ENCODE results near the gene MPPED2.

Gene MPPED2

DNA sequence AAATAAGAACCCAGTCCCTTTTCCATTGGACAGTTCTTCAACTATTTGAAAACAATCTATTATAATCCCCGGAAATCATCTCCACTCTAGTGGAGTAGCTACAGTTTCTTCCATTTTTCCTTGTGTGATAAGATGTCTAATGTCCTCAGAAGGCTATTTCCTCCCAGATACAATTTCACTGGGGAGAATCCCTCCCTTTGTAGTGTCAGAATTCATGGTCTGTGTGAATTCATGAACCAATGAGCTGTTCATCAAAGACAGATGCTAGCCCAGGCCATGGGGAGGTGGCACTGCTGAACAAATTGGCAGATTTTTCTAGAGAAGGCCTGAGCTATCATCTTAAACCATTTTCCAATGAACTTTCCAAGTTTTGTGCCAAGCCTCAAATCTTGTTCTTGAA is 45.4 kb downstream of the MPPED2 start:
- no peak for DNase-seq
- intact Hi-C loops (cut with DNase I), result no loop called here

- intact Hi-C loops (cut with DNase I), result no loop called here
- no peak for DNase-seq
Measured at GRCh38 chr11:30538251-30538650, 47.9 kb downstream of the MPPED2 start.

DNA sequence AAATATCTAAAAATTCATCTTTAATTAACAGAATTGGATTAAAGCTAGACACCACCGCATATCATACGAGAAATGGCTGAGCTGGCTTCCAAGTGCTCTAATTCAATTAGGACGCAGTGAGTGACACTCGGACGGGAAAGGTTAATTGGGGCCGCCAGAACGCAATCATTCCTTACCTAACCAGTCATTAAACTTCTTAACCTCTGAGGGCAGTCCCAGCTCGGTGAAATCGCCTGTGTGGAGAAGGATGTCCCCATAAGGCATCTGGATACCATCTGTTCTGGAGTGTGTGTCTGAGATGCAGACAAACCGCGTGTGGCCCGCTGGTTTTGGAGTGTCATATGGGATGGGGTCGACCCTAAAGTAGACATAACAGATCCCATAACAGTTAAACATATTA is 50.3 kb downstream of the MPPED2 start:
- intact Hi-C loops (cut with DNase I), result no loop called here
- peak in 1 of 10 donors; percentile 43 for DNase-seq

DNA sequence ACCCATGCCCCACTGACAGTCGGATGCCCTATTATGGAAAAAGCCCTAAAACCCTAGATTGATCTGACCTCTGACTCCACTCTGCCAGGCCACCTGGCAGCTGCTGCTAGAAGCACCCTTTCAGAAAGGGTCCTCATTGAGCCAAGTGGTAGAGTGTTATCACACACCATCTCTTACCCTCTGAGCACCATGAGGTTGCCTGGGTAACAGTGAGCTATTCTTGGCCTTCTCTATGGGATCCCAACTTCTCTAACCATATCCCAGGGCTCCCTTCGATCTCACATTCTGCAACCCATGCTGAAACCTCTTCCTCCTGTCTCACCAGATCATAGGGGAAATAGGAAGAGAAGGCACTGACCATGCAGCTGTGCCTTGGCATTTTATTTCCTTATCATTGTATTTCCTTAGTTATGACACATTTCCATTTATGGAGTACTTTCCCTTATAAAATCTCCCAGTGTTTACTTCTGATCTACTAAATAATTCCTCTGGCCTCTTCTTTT is 52.7 kb downstream of the MPPED2 start:
- DNase-seq, result no peak
- intact Hi-C loops (cut with DNase I), result no loop called here

- intact Hi-C loops (cut with DNase I), result no loop called here
- peak in 1 of 10 donors; percentile 48 for DNase-seq
Measured at GRCh38 chr11:30527566-30527965, 58.6 kb downstream of the MPPED2 start.

- no peak for DNase-seq
- intact Hi-C loops (cut with DNase I), result no loop called here
Measured at GRCh38 chr11:30526558-30526957, 59.6 kb downstream of the MPPED2 start.

DNA sequence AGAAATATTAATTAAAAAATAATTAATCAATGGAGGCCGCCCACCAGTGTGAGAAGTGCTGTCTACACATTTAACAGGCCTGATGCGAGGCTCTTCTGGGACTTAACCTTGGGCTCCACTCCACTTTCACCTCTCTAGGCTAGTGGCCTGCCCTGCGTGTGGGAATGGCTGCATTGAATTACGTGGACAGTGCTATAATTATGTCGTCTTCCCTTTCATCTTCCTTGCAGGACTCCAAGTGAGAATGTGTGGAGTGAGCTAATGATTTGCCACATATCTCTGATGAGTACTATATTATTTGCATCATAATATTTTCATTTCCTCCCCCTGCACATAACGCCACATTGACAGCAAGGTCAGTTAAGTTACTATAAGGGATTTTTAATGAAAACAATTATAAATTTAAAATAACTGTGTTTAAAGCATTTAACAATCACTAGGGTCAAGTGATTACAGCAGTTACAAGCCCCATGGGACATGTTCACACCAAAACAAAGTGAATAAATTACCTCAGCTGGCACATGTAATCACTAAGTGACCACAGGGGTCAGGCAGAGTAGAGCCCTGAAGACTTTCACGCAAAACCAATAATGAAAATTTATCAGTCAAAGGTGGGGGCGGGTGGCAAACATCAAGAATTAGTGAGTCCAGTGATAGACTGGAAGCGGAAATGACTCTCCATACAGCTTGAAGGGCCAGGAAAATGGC is 63.5 kb downstream of the MPPED2 start:
- no peak for DNase-seq

GRCh38 chr11:30521297-30522071 is 64.7 kb downstream of the MPPED2 start:
- no peak for DNase-seq
- intact Hi-C loops (cut with DNase I), result no loop called here

More for the DNA sequence above, 63.5 kb downstream of the MPPED2 start:
- intact Hi-C loops (cut with DNase I), result no loop called here

DNA sequence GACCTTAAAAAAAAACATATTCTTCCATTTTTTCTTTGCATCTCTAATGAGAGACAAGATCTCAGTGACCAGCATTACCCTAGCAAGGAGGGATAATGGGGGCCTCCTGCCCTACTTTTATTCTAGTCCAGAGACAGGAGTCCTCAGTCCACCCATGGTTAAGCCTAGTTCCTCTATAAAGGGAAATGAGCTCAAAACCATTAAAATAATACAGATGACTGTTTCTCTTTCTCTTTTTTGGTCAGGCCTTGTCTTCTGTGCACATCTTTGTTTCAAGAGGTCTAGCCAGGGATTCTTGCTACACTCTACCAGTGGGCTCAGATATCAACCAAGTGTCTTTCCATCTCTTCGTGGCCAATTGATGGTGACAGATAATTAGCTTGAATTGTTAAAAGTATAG is 73.1 kb downstream of the MPPED2 start:
- no peak for DNase-seq
- intact Hi-C loops (cut with DNase I), result no loop called here

GRCh38 chr11:30511408-30511807 is 74.7 kb downstream of the MPPED2 start:
- no peak for DNase-seq
- intact Hi-C loops (cut with DNase I), result no loop called here

- no peak for DNase-seq
- intact Hi-C loops (cut with DNase I), result no loop called here
Measured at GRCh38 chr11:30510750-30511149, 75.4 kb downstream of the MPPED2 start.

DNA sequence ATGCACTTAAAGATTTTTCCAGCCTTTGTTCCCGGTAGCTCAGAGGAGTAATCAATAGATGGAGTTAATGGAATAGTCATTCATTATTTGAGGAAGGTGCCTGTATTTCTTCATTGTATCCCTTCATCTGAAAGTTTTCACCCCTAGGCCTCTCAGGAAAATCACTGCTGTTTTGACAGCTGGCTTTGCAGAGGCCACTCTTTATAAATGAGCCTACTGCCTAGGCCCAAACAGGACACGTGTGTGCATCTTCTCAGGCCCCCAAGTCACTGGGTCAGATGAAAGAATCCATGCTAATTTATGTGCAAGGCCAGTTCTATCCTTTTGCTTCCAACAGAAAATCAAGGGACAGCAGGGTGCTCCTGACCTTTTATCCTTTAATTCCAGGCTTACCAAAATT is 76.8 kb downstream of the MPPED2 start:
- DNase-seq, result no peak
- intact Hi-C loops (cut with DNase I), result no loop called here

DNA sequence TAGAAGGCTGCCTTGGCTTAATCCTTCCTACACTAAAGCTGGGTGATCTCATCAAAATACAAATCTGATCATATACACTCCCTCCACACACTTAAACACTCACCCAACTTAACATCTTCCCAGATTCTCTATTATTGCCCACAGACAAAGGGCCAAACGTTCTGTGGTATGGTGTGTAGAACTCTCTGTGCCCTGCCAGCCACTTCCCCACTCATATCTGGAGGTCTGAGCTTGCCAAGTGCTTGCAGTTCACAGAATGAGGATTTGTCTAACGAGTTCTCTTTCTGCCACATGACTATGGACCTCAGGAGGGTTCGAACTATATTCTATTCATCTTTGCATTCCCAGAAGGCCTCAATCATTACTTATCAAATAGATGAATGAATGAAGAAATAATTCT is 77.6 kb downstream of the MPPED2 start:
- intact Hi-C loops (cut with DNase I), result no loop called here
- no peak for DNase-seq

GRCh38 chr11:30505603-30506002 is 80.5 kb downstream of the MPPED2 start:
- intact Hi-C loops (cut with DNase I), result no loop called here
- DNase-seq, result no peak

- no peak for DNase-seq
- intact Hi-C loops (cut with DNase I), result no loop called here
Measured at GRCh38 chr11:30504468-30504867, 81.7 kb downstream of the MPPED2 start.

- DNase-seq, result no peak
- intact Hi-C loops (cut with DNase I), result no loop called here
Measured at GRCh38 chr11:30503156-30503555, 83.0 kb downstream of the MPPED2 start.

DNA sequence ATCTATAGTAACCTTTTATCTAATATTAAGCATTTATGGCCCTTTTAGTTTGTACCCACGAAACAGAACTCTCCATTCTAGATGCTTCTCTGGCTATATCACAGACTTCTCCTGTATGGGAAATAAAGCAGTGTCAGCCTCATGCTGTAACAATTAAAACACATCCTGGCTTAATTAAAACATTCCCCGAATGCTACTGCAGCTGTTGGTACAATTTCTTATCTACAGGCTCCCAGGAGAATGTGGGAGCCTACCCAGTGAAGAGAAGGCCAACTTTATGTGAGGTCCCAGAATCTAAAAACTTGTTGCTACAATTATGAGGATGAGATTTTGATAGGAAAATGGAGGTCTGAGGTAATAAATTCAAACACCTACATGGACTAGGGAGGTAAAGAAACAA is 83.8 kb downstream of the MPPED2 start:
- intact Hi-C loops (cut with DNase I), result no loop called here
- no peak for DNase-seq

GRCh38 chr11:30501744-30502143 is 84.4 kb downstream of the MPPED2 start:
- intact Hi-C loops (cut with DNase I), result no loop called here

GRCh38 chr11:30499940-30500339 is 86.2 kb downstream of the MPPED2 start:
- intact Hi-C loops (cut with DNase I), result no loop called here
- DNase-seq, result no peak

More at GRCh38 chr11:30501744-30502143, 84.4 kb downstream of the MPPED2 start:
- no peak for DNase-seq

DNA sequence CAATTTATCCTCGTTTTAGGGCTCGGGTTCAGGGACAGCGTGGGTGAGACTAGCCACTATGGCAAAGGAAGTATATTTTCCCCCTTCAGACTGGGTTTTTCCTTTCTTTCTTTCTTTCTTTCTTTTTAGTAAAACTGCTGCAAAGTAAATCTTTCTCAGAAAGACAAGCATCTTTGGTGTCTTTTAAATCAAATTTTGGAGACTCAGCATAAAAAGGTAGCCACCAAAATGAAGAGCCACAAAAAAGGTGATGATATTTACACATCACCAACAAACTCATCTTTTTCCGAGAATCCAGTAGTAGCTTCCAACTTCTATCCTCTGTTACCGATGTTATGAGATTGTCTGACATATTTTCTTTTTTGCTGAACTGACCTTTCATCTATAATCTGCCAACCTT is 88.6 kb downstream of the MPPED2 start:
- DNase-seq, result no peak
- intact Hi-C loops (cut with DNase I), result no loop called here

DNA sequence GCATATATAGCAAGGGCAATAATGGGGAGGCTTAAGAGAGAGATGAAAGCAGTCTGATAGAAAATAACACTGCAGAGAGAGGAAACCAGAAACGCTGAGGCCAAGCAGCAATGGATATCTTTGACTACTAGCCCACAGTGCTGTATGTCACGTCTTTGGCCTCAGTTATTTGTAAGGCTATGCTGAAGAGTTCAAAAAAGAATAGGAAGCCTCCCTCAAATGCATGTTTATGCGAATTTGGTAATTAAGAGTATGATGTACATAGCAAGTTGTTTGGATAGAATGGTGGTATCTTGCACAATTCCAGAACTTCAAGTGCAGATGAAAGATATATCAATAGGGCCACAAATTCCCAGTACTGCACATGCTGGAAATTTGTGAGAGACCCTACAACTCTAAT is 89.2 kb downstream of the MPPED2 start:
- intact Hi-C loops (cut with DNase I), result no loop called here
- DNase-seq, result no peak

DNA sequence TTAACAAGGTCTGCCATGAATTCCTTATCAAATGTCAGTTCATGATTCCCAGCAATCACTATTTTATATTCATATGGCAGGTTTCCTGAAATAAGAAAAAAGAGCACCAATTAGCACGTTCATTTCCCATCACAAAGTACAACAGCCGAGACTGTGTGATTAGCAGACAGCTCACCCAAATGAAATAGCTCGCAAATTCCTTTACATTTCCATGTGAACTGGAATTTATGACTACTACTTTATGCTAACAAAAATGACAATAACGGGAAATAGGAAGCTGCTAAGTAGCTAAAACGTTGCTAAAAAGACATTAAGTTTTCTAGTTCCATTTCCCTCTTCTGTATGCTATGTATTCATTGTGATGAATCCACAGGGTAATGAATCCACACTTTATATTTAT is 90.7 kb downstream of the MPPED2 start:
- intact Hi-C loops (cut with DNase I), result no loop called here
- no peak for DNase-seq

Data from posterior cingulate gyrus (tissue), 11 donors.